ENCODE results near the gene ASB2.

ASB2 gene

GRCh38 chr14:94001501-94002396 is 25.4 kb upstream of the ASB2 start:
- no peak for DNase-seq (ENCODE audit: low read depth, low spot score)

GRCh38 chr14:94001016-94001415 is 24.6 kb upstream of the ASB2 start:
- DNase-seq (ENCODE audit: low read depth, low spot score): no peak
- H3K27ac ChIP-seq: no peak overlapping the region

More at GRCh38 chr14:94001501-94002396, 25.4 kb upstream of the ASB2 start:
- H3K27ac ChIP-seq: no peak overlapping the region

GRCh38 chr14:94000267-94000666 is 23.9 kb upstream of the ASB2 start:
- no peak overlapping the region for H3K27ac ChIP-seq
- DNase-seq (ENCODE audit: low read depth, low spot score): no peak

GRCh38 chr14:93999573-93999972 is 23.2 kb upstream of the ASB2 start:
- DNase-seq (ENCODE audit: low read depth, low spot score): no peak
- no peak overlapping the region for H3K27ac ChIP-seq

GRCh38 chr14:93998871-93999403 is 22.6 kb upstream of the ASB2 start:
- DNase-seq (ENCODE audit: low read depth, low spot score): no peak
- H3K27ac ChIP-seq: no peak overlapping the region

- H3K27ac ChIP-seq: no peak overlapping the region
- no peak for DNase-seq (ENCODE audit: low read depth, low spot score)
Measured at GRCh38 chr14:93997916-93998870, 21.8 kb upstream of the ASB2 start.

- no peak within 1 kb of the TSS for H3K27ac ChIP-seq
- no peak for DNase-seq (ENCODE audit: low read depth, low spot score)
Measured at GRCh38 chr14:93997082-93997481, 20.7 kb upstream of the ASB2 start, which contains the start of gene CCDC197. CCDC197 (plus strand) TSS chr14:93997301; CDS start chr14:93998132, 831 bp downstream.

- H3K27ac ChIP-seq: no peak overlapping the region
- DNase-seq (ENCODE audit: low read depth, low spot score): no peak
Measured at GRCh38 chr14:93996130-93996695, 19.8 kb upstream of the ASB2 start.

- DNase-seq (ENCODE audit: low read depth, low spot score): peak; percentile 84
- H3K27ac ChIP-seq: peak overlapping the region; percentile 33
Measured at GRCh38 chr14:93994919-93995682, 18.7 kb upstream of the ASB2 start.

GRCh38 chr14:93993382-93993781 is 17.0 kb upstream of the ASB2 start:
- DNase-seq (ENCODE audit: low read depth, low spot score): no peak

GRCh38 chr14:93991649-93992048 is 15.3 kb upstream of the ASB2 start:
- no peak overlapping the region for H3K27ac ChIP-seq
- no peak for DNase-seq (ENCODE audit: low read depth, low spot score)

More at GRCh38 chr14:93993382-93993781, 17.0 kb upstream of the ASB2 start:
- no peak overlapping the region for H3K27ac ChIP-seq

GRCh38 chr14:93991212-93991611 is 14.8 kb upstream of the ASB2 start:
- no peak for DNase-seq (ENCODE audit: low read depth, low spot score)
- no peak overlapping the region for H3K27ac ChIP-seq

GRCh38 chr14:93989939-93990338 is 13.6 kb upstream of the ASB2 start:
- H3K27ac ChIP-seq: no peak overlapping the region
- DNase-seq (ENCODE audit: low read depth, low spot score): no peak

GRCh38 chr14:93987815-93988476 is 11.6 kb upstream of the ASB2 start:
- DNase-seq (ENCODE audit: low read depth, low spot score): no peak
- no peak overlapping the region for H3K27ac ChIP-seq

GRCh38 chr14:93987376-93987775 is 11.0 kb upstream of the ASB2 start:
- no peak for DNase-seq (ENCODE audit: low read depth, low spot score)
- H3K27ac ChIP-seq: no peak overlapping the region

- no peak for DNase-seq (ENCODE audit: low read depth, low spot score)
- no peak overlapping the region for H3K27ac ChIP-seq
Measured at GRCh38 chr14:93986955-93987354, 10.6 kb upstream of the ASB2 start.

GRCh38 chr14:93984987-93985410 is 8.6 kb upstream of the ASB2 start:
- no peak overlapping the region for H3K27ac ChIP-seq
- no peak for DNase-seq (ENCODE audit: low read depth, low spot score)

GRCh38 chr14:93984070-93984469 is 7.7 kb upstream of the ASB2 start:
- H3K27ac ChIP-seq: no peak overlapping the region
- no peak for DNase-seq (ENCODE audit: low read depth, low spot score)

All from epithelial cell of prostate (primary cell).